ENCODE results near the gene KXD1. TPM values are rescaled to one million over a fixed set of nuclear protein-coding genes. Genes with fewer than 3 reads are reported as not detected.

Gene KXD1
- total and polyA plus RNA-seq, 10 of the 15 experiments (the other 5 are each of a cell fraction or from before 2014, with no cell fraction given) = 27.5 to 209 (median 129) TPM

DNA sequence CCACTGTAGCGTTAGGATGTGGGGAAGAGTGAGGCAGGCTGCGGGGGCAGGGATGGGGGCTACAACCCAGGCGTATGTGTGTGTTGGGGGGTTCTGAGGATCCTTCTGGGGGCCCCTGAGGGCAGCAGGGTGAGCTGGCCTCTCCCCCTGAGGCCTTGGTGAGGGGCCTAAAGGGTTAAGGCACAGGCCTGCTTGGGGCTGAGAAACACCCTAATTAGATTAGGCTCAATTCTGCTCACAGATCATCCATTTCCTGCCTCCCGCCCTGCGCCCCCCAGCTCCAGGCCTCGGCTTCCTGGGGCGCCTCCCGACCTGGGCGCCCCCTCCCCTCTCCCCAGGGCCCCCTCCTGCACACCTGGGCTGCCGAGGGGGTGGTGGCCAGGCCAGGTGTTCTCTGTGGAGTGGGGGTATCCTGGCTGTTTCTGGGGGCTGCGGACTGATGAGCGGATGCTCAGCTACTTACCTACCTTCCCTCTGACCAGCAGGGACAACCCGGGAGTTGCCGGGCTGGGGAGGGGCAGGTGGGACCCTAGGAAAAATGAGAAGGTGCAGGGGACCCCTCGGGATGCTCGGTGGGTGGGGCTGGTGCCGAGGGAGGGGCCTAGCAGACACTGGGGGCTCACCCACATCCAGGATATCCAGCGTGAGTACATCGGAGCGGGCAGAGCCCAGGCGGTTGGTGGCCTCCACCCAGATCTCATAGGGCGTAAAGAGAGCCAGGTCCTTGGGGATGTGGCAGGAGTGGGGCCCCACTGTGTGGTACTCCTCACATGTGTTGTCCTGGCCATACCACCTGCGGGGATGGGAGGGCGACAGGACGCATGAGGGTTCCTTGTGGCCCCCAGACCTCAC, 40.4 kb downstream of the KXD1 start (continued):
- TF ChIP-seq EED (IDR thresholded peaks at IDR 0.05; ENCODE audit: low read depth) = no peak
- TF ChIP-seq RFX5 (IDR thresholded peaks at IDR 0.05; ENCODE audit: low read depth, low read length) = no peak
- TF ChIP-seq MEF2A (IDR thresholded peaks at IDR 0.05; ENCODE audit: insufficient read depth, low read depth, low read length) = no peak
- TF ChIP-seq SREBF2 (IDR thresholded peaks at IDR 0.05; ENCODE audit: low read length) = no peak
- no peak for TF ChIP-seq ZNF384 (IDR thresholded peaks at IDR 0.05; ENCODE audit: borderline replicate concordance, low read depth, low read length)

DNA sequence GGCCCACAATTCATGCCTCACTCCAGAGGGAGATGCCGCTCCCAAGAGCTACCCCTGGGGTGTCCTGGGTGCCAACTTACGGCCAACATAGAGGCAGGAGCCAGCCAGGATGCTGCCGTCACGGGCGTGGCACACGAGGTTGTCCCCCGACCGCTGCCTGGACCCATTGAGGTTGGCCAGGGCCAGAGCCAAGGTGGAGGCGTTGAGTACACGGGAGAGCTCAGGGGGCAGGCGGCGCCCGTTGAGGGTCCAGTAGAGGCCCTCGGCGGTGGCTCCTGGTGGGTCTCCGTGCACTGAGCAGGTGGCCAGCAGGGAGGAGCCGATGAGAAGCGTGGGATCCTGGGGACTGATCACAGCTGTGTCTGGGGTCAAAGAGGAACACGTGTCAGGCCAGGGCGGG, 41.8 kb downstream of the KXD1 start:
- Histone ChIP-seq H3K27me3 (replicated peaks in 1 of 2; ENCODE audit: control insufficient read depth in 2 of 2, insufficient read depth in 2 of 2, low read length in 1 of 2) (peaks cover 4 to 10% of the 10 kb centered on the region in 2 experiments), H3K4me3 (no peak overlapping the region), H3K9ac (ENCODE audit: control insufficient read depth, insufficient read depth, low read length) (no peak overlapping the region), H3K4me2 (ENCODE audit: control insufficient read depth, insufficient read depth) (no peak overlapping the region), H3K36me3 (ENCODE audit: control insufficient read depth in 2 of 2, insufficient read depth in 2 of 2, low read length in 1 of 2) (no peaks in the 10 kb centered on the region), H3K79me2 (ENCODE audit: control insufficient read depth, insufficient read depth, low read length) (no peaks in the 10 kb centered on the region), H2AFZ (ENCODE audit: control insufficient read depth, low read depth, low read length) (no peak overlapping the region), H3K4me1 (ENCODE audit: control insufficient read depth, insufficient read depth, low read length) (peaks cover 4% of the 10 kb centered on the region), H3K27ac (ENCODE audit: control insufficient read depth, insufficient read depth) (no peak overlapping the region), H3K9me3 (replicated peaks; ENCODE audit: control insufficient read depth, insufficient read depth, low read length) (no peaks in the 10 kb centered on the region), H4K20me1 (ENCODE audit: control insufficient read depth, insufficient read depth) (no peaks in the 10 kb centered on the region; the same call in 1 of the 2 replicates)
- SMC1A ChIA-PET (ENCODE audit: uncharacterized antibody, unreplicated experiment) = no interaction called here
- in situ Hi-C loops (cut with MboI) (no loop called here), intact Hi-C loops (cut with micrococcal nuclease; ENCODE audit: unreplicated experiment) (no loop called here)
- WGBS (ENCODE audit: insufficient coverage, insufficient replicate concordance, low lambda C conversion rate, missing lambda C conversion rate) = 51% methylated on average over 20 of the region's 20 CpGs
- POLR2A ChIA-PET = no interaction called here
- RAD21 ChIA-PET (ENCODE audit: unreplicated experiment) = no interaction called here
- no TSS peak for BruUV-seq (replicated peaks)
- TF ChIP-seq NFYA (IDR thresholded peaks at IDR 0.05; ENCODE audit: borderline replicate concordance, low read depth, low read length) (no peak), IKZF2 (IDR thresholded peaks at IDR 0.05) (no peak), KLF5 (IDR thresholded peaks at IDR 0.05; ENCODE audit: partially characterized antibody) (no peak), CBX5 (IDR thresholded peaks at IDR 0.05; ENCODE audit: low read depth) (no peak), POLR2AphosphoS5 (IDR thresholded peaks at IDR 0.05; ENCODE audit: low read length) (no peak), NFIC (IDR thresholded peaks at IDR 0.05; ENCODE audit: low read depth, low read length) (no peak), POLR2AphosphoS2 (IDR thresholded peaks at IDR 0.05; ENCODE audit: low read depth, low read length) (no peak), ZNF274 (IDR thresholded peaks at IDR 0.05; ENCODE audit: insufficient read depth, insufficient read length) (no peak)
- TF ChIP-seq, protein P1, sequence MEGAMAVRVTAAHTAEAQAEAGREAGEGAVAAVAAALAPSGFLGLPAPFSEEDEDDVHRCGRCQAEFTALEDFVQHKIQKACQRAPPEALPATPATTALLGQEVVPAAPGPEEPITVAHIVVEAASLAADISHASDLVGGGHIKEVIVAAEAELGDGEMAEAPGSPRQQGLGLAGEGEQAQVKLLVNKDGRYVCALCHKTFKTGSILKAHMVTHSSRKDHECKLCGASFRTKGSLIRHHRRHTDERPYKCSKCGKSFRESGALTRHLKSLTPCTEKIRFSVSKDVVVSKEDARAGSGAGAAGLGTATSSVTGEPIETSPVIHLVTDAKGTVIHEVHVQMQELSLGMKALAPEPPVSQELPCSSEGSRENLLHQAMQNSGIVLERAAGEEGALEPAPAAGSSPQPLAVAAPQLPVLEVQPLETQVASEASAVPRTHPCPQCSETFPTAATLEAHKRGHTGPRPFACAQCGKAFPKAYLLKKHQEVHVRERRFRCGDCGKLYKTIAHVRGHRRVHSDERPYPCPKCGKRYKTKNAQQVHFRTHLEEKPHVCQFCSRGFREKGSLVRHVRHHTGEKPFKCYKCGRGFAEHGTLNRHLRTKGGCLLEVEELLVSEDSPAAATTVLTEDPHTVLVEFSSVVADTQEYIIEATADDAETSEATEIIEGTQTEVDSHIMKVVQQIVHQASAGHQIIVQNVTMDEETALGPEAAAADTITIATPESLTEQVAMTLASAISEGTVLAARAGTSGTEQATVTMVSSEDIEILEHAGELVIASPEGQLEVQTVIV (IDR thresholded peaks at IDR 0.05; ENCODE audit: borderline replicate concordance, partially characterized antibody) = no peak
- TF ChIP-seq, protein P2, sequence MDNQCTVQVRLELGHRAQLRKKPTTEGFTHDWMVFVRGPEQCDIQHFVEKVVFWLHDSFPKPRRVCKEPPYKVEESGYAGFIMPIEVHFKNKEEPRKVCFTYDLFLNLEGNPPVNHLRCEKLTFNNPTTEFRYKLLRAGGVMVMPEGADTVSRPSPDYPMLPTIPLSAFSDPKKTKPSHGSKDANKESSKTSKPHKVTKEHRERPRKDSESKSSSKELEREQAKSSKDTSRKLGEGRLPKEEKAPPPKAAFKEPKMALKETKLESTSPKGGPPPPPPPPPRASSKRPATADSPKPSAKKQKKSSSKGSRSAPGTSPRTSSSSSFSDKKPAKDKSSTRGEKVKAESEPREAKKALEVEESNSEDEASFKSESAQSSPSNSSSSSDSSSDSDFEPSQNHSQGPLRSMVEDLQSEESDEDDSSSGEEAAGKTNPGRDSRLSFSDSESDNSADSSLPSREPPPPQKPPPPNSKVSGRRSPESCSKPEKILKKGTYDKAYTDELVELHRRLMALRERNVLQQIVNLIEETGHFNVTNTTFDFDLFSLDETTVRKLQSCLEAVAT (IDR thresholded peaks at IDR 0.05) = no peak
- CTCF ChIA-PET = interaction anchor here (1.3 kb wide), 1 partner anchor 18 kb away, joined by 3 read pairs; no protein-coding TSS in a partner anchor
- FAIRE-seq (no peak), ATAC-seq (no peak), DNase-seq (ENCODE audit: low read depth, low spot score) (no peak)
